Endothelial cell of umbilical vein (primary cell): ENCODE results near the gene FXYD6. TPM values are rescaled to one million over a fixed set of nuclear protein-coding genes. Genes with fewer than 3 reads are reported as not detected.
"Not testable (repeated sequence)": the region's sequence is repeated elsewhere in the genome, so short reads cannot be mapped to it uniquely, and the experiment has no call there.

Experiments
- BruUV-seq: library from RNA; stranded (reverse); fragments of 400-500 nt; replicated peaks from 2 replicates; lab custom pipeline; 2021; lab: Mats Ljungman, UMichigan
- CTCF ChIA-PET: fragments of 300-600, 350-600 bp; sonication (Branson Sonifier 250); formaldehyde crosslinking; loops from one replicate; lab custom pipeline; 2021; ENCODE audit warnings: antibody characterized with exemption, inconsistent platforms; lab: Charles Lee
- POLR2A ChIA-PET: fragments of 300-600, 350-600 bp; sonication (Branson Sonifier 250); formaldehyde crosslinking; loops from one replicate; lab custom pipeline; 2021; ENCODE audit warnings: antibody characterized with exemption, inconsistent platforms; lab: Charles Lee
- DNase-seq: peaks from one replicate; pipeline ENCODE4 v3.0.0-alpha.2; 2011; ENCODE audit warnings: low read depth, low spot score
- FAIRE-seq: peaks from 2 replicates; lab custom pipeline; 2011; peaks lifted over from hg19 to GRCh38; lab: Jason Lieb, UNC
- H2AFZ ChIP-seq: 2 replicates; pipeline ENCODE4 v1.6.0; 2012; ENCODE audit warnings: low read depth, low read length, control low read depth, inconsistent platforms
- H3K27ac ChIP-seq: 2 replicates; pipeline ENCODE4 v1.5.1; 2011; ENCODE audit warnings: low read depth, mild to moderate bottlenecking, control low read depth, low read length, moderate library complexity; ENCODE audit not compliant: insufficient read depth
- H3K27me3 ChIP-seq, 2 experiments: 2 replicates each; pipeline versions ENCODE4 v1.6.0 to v1.6.1; 2011; ENCODE audit warnings: low read length in 2 of 2, mixed read lengths in 1 of 2; ENCODE audit not compliant: control insufficient read depth in 2 of 2, insufficient read depth in 2 of 2
- H3K36me3 ChIP-seq, 2 experiments: 2 replicates in 1 of 2; 3 replicates in 1 of 2; pipeline ENCODE4 v1.5.1; 2011; ENCODE audit warnings: low read length in 2 of 2, mild to moderate bottlenecking in 1 of 2, moderate library complexity in 1 of 2; ENCODE audit not compliant: control insufficient read depth in 2 of 2, insufficient read depth in 2 of 2; ENCODE audit errors: extremely low read depth in 1 of 2
- H3K4me1 ChIP-seq: 3 replicates; pipeline ENCODE4 v1.5.1; 2011; ENCODE audit warnings: mild to moderate bottlenecking, low read length; ENCODE audit not compliant: control insufficient read depth, insufficient read depth; ENCODE audit errors: extremely low read depth
- H3K4me2 ChIP-seq: 2 replicates; pipeline ENCODE4 v1.6.1; 2011; ENCODE audit warnings: low read length, control low read depth, mixed read lengths; ENCODE audit not compliant: insufficient read depth
- H3K4me3 ChIP-seq, 3 experiments: fragments of 200-600 bp in 1 of 3; sonication (generic), shearing (Covaris generic) in 1 of 3; replicated peaks in 1 of 3; 2 replicates each; pipeline ENCODE4 v1.5.1; 2011 to 2016; ENCODE audit warnings: control low read depth in 3 of 3, low read length in 3 of 3, mild to moderate bottlenecking in 2 of 3, inconsistent platforms in 1 of 3, low read depth in 1 of 3, moderate library complexity in 1 of 3; ENCODE audit not compliant: insufficient read depth in 1 of 3
- H3K79me2 ChIP-seq: 2 replicates; pipeline ENCODE4 v1.6.0; 2012; ENCODE audit warnings: low read length, inconsistent platforms; ENCODE audit not compliant: control insufficient read depth, insufficient read depth
- H3K9ac ChIP-seq: replicated peaks from 2 replicates; pipeline ENCODE3; 2011; ENCODE audit warnings: low read length, control low read depth; ENCODE audit not compliant: insufficient read depth; ENCODE audit errors: extremely low read depth
- H3K9me1 ChIP-seq: replicated peaks from 3 replicates; pipeline ENCODE4 v1.6.0; 2011; ENCODE audit warnings: mild to moderate bottlenecking, low read length; ENCODE audit not compliant: control insufficient read depth, insufficient read depth; ENCODE audit errors: extremely low read depth
- H3K9me3 ChIP-seq: replicated peaks from 2 replicates; pipeline ENCODE4 v1.5.1; 2012; ENCODE audit warnings: low read length, inconsistent platforms; ENCODE audit not compliant: control insufficient read depth, insufficient read depth
- H4K20me1 ChIP-seq: replicated peaks from 2 replicates; pipeline ENCODE3; 2011; ENCODE audit warnings: mild to moderate bottlenecking, low read length; ENCODE audit not compliant: control insufficient read depth, insufficient read depth; ENCODE audit errors: extremely low read depth
- CTCF ChIP-seq, 2 donors: IDR thresholded peaks; 1 replicate in 1 of 2; 2 replicates in 1 of 2; pipeline ENCODE4 v1.5.1; 2011; ENCODE audit warnings: low read length in 2 of 2, mild to moderate bottlenecking in 2 of 2, moderate library complexity in 2 of 2, control low read depth in 1 of 2, inconsistent platforms in 1 of 2, low read depth in 1 of 2; ENCODE audit not compliant: insufficient read depth in 1 of 2; ENCODE audit errors: extremely low read depth in 1 of 2
- FOS ChIP-seq: IDR thresholded peaks from 2 replicates; pipeline ENCODE4 v1.6.1; 2011; ENCODE audit warnings: mild to moderate bottlenecking, low read length, moderate library complexity, borderline replicate concordance; ENCODE audit not compliant: insufficient read depth
- GATA2 ChIP-seq: IDR thresholded peaks from 2 replicates; pipeline ENCODE4 v1.7.0; 2011; ENCODE audit warnings: low read depth, mild to moderate bottlenecking, moderate library complexity, mixed read lengths, low read length; ENCODE audit not compliant: insufficient read length, insufficient read depth
- JUN ChIP-seq: IDR thresholded peaks from 2 replicates; pipeline ENCODE4 v1.6.1; 2011; ENCODE audit warnings: borderline replicate concordance, low read depth; ENCODE audit not compliant: insufficient read length, insufficient read depth
- MAX ChIP-seq: IDR thresholded peaks from 2 replicates; pipeline ENCODE4 v1.6.1; 2011; ENCODE audit not compliant: insufficient read depth, insufficient read length
- MYC ChIP-seq: IDR thresholded peaks from one replicate; pipeline ENCODE4 v1.6.1; 2011; ENCODE audit warnings: mild to moderate bottlenecking, low read depth, low read length
- POLR2A ChIP-seq: IDR thresholded peaks from 2 replicates; pipeline ENCODE4 v1.6.1; 2012; ENCODE audit warnings: low read depth, mild to moderate bottlenecking, control low read depth, low read length
- POLR2AphosphoS5 ChIP-seq: IDR thresholded peaks from 2 replicates; pipeline ENCODE4 v1.6.1; 2012; ENCODE audit warnings: low read depth, mild to moderate bottlenecking, control low read depth, low read length, moderate library complexity; ENCODE audit not compliant: insufficient read depth
- dilution Hi-C: fragments of 300-500 bp; cut with MboI; formaldehyde crosslinking; loops from one replicate; pipeline ENCODE4 v1.15.0; 2019; ENCODE audit warnings: low sequenced_read_pairs; ENCODE audit not compliant: extremely low pct_ligation_motif_present
- intact Hi-C: fragments of 100-400 bp; cut with micrococcal nuclease; formaldehyde crosslinking; loops from one replicate; pipeline ENCODE4 v1.10.0; 2022
- polyA plus RNA-seq, 4 experiments: library from polyadenylated mRNA; depleted of rRNA in 3 of 4; stranded (reverse) in 3 of 4; unstranded in 1 of 4; fragments of >200 nt; gene quantifications; 2 replicates each; pipeline versions ENCODE4 v1.2.1 to v1.2.3, GENCODE V29; 2011 to 2012; ENCODE audit warnings: missing spikeins in 1 of 4
- total RNA-seq: library from RNA; stranded (reverse); gene quantifications from 2 replicates; pipeline ENCODE4 v1.2.3, GENCODE V29; 2021

FXYD6 gene
- total and polyA plus RNA-seq, 2 donors (not counting 3 experiments of a cell fraction or from before 2014, with no cell fraction given) = 1.4 to 8.7 TPM

GRCh38 chr11:117865546-117865945, 10.9 kb downstream of the FXYD6 start:
- H3K9ac ChIP-seq, H3K4me2 ChIP-seq, H2AFZ ChIP-seq, H4K20me1 ChIP-seq, DNase-seq, BruUV-seq, FAIRE-seq, H3K9me1 ChIP-seq, H3K36me3 ChIP-seq, H3K79me2 ChIP-seq, intact Hi-C loops, H3K9me3 ChIP-seq, dilution Hi-C loops, H3K27ac ChIP-seq, H3K4me1 ChIP-seq, H3K27me3 ChIP-seq, H3K4me3 ChIP-seq, POLR2A ChIA-PET: not testable (repeated sequence)
- CTCF ChIA-PET = interaction anchor here (1.1 to 2.0 kb wide), 2 partner anchors 81 to 253 kb away, joined by 3 to 7 read pairs; no protein-coding TSS in a partner anchor

- Histone ChIP-seq H3K9ac (no peak overlapping the region), H3K4me1 (peaks cover 6% of the 10 kb centered on the region), H3K27me3 (no peaks in the 10 kb centered on the region), H3K27ac (no peak overlapping the region), H3K9me3 (no peaks in the 10 kb centered on the region), H3K9me1 (no peaks in the 10 kb centered on the region), H3K79me2 (no peaks in the 10 kb centered on the region), H3K36me3 (no peaks in the 10 kb centered on the region), H3K4me2 (no peak overlapping the region), H3K4me3 (no peak overlapping the region), H2AFZ (no peak overlapping the region), H4K20me1 (no peaks in the 10 kb centered on the region)
- no TSS peak for BruUV-seq
- POLR2A ChIA-PET = no interaction called here
- no peak for TF ChIP-seq GATA2
- no peak for TF ChIP-seq MAX
- TF ChIP-seq CTCF (IDR thresholded peaks at IDR 0.05; ENCODE audit: extremely low read depth in 1 of 2, insufficient read depth in 1 of 2, low read depth in 1 of 2, low read length in 2 of 2) = no peak
- no peak for TF ChIP-seq MYC
- TF ChIP-seq JUN = no peak
- no peak for TF ChIP-seq POLR2A
- no peak for TF ChIP-seq POLR2AphosphoS5
- TF ChIP-seq FOS = no peak
- intact Hi-C loops (no loop called here), dilution Hi-C loops (no loop called here)
- FAIRE-seq (no peak), DNase-seq (no peak)
- CTCF ChIA-PET = no interaction called here
These were observed 13.1 kb downstream of the FXYD6 start for GRCh38 chr11:117863383-117863782.
